Activated T-helper 2 cell treated with anti-CD3 and anti-CD28 coated beads, Interferon-gamma antibody, Interleukin-2, Interleukin-4, amounts not matched to agents 10 μg/mL and 5 μg/mL and 100 μg/mL, durations not matched to agents 14 hours and 24 hours and 36 hours (primary cell): Measurements from ENCODE around the gene CDK13. TPM values are rescaled to one million over a fixed set of nuclear protein-coding genes. Genes with fewer than 3 reads are reported as not detected.
"Not testable (repeated sequence)": the region's sequence is repeated elsewhere in the genome, so short reads cannot be mapped to it uniquely, and the experiment has no call there.

Experiments used
- DNase-seq: peaks from one replicate; pipeline ENCODE4 v3.0.0; 2021; ENCODE audit warnings: low spot score
- H3K27ac Mint-ChIP-seq: one replicate; pipeline ENCODE4 v1.8.0; 2021; ENCODE audit warnings: mixed read lengths
- H3K27me3 Mint-ChIP-seq: one replicate; pipeline ENCODE4 v1.8.0; 2021; ENCODE audit warnings: low read depth, mixed read lengths
- H3K36me3 Mint-ChIP-seq: one replicate; pipeline ENCODE4 v1.8.0; 2021; ENCODE audit warnings: low read depth, mixed read lengths
- H3K4me1 Mint-ChIP-seq: one replicate; pipeline ENCODE4 v1.8.0; 2021; ENCODE audit warnings: low read depth, mixed read lengths
- H3K4me3 Mint-ChIP-seq: one replicate; pipeline ENCODE4 v1.8.0; 2021; ENCODE audit warnings: low read depth, mild to moderate bottlenecking, moderate library complexity, mixed read lengths
- H3K9me3 Mint-ChIP-seq: one replicate; pipeline ENCODE4 v1.8.0; 2021; ENCODE audit warnings: mixed read lengths
- intact Hi-C: fragments of 100-400 bp; cut with micrococcal nuclease; formaldehyde crosslinking; loops from one replicate; pipeline ENCODE4 v1.15.1; 2023
- total RNA-seq: library from RNA; stranded (reverse); gene quantifications from 2 replicates; pipeline ENCODE4 v1.2.3, GENCODE V29; 2022

CDK13 gene
- total RNA-seq, 1 donor from 2014 or later, result 45.5 TPM

DNA sequence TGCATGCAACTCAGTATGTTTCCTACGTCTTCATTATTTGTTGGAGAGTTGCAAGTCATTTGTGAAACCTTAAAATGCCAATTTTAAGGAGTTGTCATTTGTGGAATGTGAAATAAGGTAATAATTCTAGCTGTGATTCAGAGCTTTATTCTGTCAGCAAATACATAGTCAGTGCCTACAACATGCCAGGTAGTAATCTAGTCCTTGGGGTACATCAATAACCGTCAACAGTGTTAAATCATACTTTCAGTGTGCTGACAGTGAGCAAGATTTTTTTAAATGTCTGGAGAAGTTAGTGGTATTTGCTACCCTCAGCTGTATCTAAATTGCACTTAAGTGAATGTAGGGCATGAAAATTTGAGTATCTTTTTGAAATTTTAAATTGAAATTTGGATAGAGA, 147.7 kb downstream of the CDK13 start:
- DNase-seq, result no peak
- Mint-ChIP-seq H3K4me1 (peaks cover 2% of the 10 kb centered on the region), H3K36me3 (peaks cover 31% of the 10 kb centered on the region), H3K27ac (no peak overlapping the region), H3K4me3 (no peak overlapping the region), H3K27me3 (no peaks in the 10 kb centered on the region), H3K9me3 (no peaks in the 10 kb centered on the region)
- intact Hi-C loops, result no loop called here

DNA sequence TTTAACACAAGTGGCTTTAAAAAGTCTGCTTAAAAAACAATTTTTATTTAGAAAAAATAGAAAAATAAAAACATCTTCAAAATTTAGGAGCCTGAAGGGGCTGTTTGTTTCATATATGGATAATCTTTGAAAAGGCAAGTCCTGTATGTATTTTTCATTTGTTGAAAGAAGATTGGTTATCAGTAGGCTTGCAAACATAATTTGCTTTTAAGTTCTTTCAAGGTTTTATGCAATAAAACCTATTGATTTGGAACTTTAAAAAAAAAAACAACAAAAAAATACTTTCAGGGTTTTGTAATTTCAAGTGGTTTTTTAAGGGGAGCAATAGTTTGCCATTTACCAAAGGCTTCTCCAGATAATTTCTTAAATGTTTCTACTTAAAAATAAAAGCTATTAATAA, 148.8 kb downstream of the CDK13 start:
- Mint-ChIP-seq H3K27me3 (no peaks in the 10 kb centered on the region), H3K4me3 (no peak overlapping the region), H3K9me3 (no peaks in the 10 kb centered on the region), H3K27ac (no peak overlapping the region), H3K4me1 (peaks cover 2% of the 10 kb centered on the region), H3K36me3 (peaks cover 25% of the 10 kb centered on the region)
- intact Hi-C loops, result no loop called here
- no peak for DNase-seq

DNA sequence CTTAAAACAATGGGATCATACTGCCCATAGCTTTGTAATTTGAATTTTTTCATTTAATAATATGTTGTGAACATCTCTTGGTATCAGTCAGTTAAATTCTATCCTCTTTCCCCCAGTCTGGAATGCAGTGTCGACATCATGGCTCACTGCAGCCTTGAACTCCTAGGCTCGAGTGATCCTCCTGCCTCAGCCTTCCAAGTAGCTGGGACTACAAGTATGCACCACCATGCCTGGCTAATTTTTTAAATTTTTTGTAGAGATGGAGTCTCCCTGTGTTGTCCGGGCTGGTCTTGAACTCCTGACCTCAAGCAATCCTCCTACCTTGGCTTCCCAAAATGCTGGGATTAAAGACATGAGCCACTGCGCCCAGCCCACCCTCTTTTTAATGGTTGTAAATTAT, 149.8 kb downstream of the CDK13 start:
- intact Hi-C loops, result no loop called here
- H3K4me1 Mint-ChIP-seq, result peaks cover 2% of the 10 kb centered on the region
- H3K9me3 Mint-ChIP-seq, result no peaks in the 10 kb centered on the region
- no peak overlapping the region for H3K4me3 Mint-ChIP-seq
- H3K27me3 Mint-ChIP-seq, result no peaks in the 10 kb centered on the region
- no peak for DNase-seq
- H3K36me3 Mint-ChIP-seq, result peaks cover 15% of the 10 kb centered on the region
- H3K27ac Mint-ChIP-seq, result no peak overlapping the region

DNA sequence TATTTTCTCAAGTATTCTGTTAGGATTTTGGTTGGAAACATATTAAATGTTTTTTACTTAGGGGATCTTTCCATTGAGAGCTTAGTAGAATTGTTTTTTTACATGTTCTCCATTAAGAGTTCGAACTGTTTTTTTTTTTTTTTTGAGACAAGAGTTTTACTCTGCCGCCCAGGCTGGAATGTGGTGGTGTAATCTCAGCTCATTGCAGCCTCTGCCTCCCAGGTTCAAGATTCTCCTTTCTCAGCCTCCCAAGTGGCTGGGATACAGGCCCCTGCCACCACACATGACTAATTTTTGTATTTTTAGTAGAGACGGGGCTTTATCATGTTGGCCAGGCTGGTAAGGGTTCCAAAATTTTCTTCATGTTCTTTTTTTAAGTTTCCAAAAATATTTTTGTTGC, 151.1 kb downstream of the CDK13 start:
- no peaks in the 10 kb centered on the region for H3K9me3 Mint-ChIP-seq
- H3K36me3 Mint-ChIP-seq, result peaks cover 6% of the 10 kb centered on the region
- no peak overlapping the region for H3K27ac Mint-ChIP-seq
- no peak for DNase-seq
- peaks cover under 1% of the 10 kb centered on the region for H3K4me1 Mint-ChIP-seq
- H3K4me3 Mint-ChIP-seq, result no peak overlapping the region
- H3K27me3 Mint-ChIP-seq, result no peaks in the 10 kb centered on the region
- intact Hi-C loops, result no loop called here

DNA sequence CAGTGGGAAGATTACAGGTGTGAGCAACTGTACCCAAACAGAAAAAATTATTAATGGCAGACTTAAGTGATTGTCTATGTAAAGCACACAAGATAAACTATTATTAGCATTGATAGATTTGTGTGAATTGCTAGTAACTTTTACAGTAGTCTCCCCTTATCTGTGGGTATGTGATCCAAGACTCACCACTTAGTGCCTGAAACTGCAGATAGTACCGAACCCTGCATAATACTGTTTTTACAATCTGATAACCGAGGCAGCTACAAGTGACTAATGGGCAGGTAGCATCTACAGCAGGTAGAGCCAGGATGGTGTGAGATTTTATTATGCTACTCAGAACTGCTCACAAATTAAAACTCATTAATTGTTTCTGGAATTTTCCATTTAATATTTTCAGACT, 152.8 kb downstream of the CDK13 start:
- Mint-ChIP-seq H3K36me3 (peaks cover under 1% of the 10 kb centered on the region), H3K27me3 (no peaks in the 10 kb centered on the region), H3K9me3 (no peaks in the 10 kb centered on the region), H3K4me1 (no peaks in the 10 kb centered on the region), H3K4me3 (no peak overlapping the region), H3K27ac (no peak overlapping the region)
- DNase-seq, result no peak
- intact Hi-C loops, result no loop called here

DNA sequence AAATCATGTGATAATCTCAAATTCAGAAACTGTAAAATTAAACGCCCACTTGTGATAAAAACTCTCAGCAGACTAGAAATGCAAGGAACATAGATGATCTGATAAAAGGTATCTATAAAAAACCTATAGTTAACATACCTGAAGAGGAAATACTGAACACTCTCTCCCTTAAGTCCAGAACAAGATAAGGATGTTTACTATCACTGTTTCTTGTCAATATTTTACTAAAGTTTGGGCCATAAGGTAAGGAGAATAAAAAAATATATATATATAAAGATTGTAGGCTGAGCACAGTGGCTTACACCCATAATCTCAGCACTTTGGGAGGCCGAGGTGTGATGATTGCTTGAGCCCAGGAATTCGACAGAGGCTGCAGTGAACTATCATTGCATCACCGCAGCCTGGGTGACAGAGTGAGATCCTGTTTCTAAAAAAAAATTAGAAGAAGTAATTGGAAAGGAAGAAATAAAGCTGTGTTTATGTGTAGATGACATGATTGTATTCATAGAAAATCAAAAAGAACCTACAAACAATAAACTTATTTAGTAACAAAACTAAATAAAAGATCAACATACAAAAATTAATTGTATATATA, 155.9 kb downstream of the CDK13 start:
- no peak overlapping the region for H3K27ac Mint-ChIP-seq
- no peaks in the 10 kb centered on the region for H3K36me3 Mint-ChIP-seq
- no peaks in the 10 kb centered on the region for H3K27me3 Mint-ChIP-seq
- DNase-seq, result no peak
- intact Hi-C loops, result no loop called here
- H3K4me3 Mint-ChIP-seq, result no peak overlapping the region
- no peaks in the 10 kb centered on the region for H3K4me1 Mint-ChIP-seq
- H3K9me3 Mint-ChIP-seq, result no peaks in the 10 kb centered on the region

DNA sequence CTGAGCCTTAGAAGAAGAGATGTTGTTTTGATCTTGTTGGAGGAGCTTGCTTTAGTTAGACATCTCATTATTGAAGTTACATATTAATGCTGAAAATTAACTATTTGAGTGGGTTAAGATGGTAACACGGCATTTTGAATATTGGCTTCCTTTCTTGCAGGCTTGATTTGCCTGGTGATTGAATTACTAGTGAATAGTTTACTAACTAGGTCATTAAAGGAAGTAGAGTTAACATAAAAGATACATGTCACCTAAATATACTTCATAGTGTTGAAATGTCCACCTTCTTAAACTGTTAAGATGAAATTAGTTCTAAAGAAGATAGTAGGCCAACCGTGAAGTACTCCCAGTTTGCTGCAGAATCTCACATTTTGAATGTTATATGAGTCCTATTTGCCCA, 165.9 kb downstream of the CDK13 start:
- Mint-ChIP-seq H3K9me3 (no peaks in the 10 kb centered on the region), H3K4me1 (no peaks in the 10 kb centered on the region), H3K4me3 (no peak overlapping the region), H3K27me3 (no peaks in the 10 kb centered on the region), H3K36me3 (no peaks in the 10 kb centered on the region), H3K27ac (no peak overlapping the region)
- DNase-seq, result no peak
- intact Hi-C loops, result no loop called here

DNA sequence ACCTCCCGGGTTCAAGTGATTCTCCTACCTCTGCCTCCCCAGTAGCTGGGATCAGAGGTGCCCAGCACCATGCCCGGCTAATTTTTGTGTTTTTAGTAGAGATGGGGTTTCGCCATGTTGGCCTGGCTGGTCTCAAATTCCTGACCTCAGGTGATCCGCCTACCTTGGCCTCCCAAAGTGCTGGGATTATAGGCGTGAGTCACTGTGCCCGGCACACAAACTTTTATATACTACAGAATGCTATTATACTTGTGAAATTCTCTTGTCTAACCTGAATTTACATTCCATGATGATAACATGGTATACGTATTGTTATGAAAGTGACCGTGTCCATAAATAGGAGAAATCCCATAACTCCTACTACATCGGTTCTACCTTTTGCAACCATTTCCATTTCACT, 167.1 kb downstream of the CDK13 start:
- H3K9me3 Mint-ChIP-seq, DNase-seq, intact Hi-C loops, H3K27ac Mint-ChIP-seq, H3K36me3 Mint-ChIP-seq, H3K4me3 Mint-ChIP-seq, H3K4me1 Mint-ChIP-seq, H3K27me3 Mint-ChIP-seq: not testable (repeated sequence)

DNA sequence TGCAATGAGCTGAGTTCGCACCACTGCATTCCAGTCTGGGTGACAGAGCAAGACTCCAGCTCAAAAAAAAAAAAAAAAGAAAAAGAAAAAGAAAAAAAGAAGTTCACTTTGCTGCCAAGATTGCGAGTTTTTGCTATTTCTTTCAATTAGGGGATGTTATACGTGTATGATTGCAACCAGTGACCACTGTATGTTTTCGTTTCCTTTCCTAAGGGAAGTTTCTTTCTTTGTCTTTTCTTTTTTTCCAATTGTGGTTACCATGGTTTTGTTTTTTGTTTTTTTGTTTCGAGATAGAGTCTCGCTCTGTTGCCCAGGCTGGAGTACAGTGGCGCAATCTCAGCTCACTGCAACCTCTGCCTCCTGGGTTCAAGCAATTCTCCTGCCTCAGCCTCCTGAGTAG, 168.1 kb downstream of the CDK13 start:
- H3K27me3 Mint-ChIP-seq, H3K36me3 Mint-ChIP-seq, intact Hi-C loops, H3K9me3 Mint-ChIP-seq, H3K27ac Mint-ChIP-seq, H3K4me1 Mint-ChIP-seq, H3K4me3 Mint-ChIP-seq, DNase-seq: not testable (repeated sequence)

DNA sequence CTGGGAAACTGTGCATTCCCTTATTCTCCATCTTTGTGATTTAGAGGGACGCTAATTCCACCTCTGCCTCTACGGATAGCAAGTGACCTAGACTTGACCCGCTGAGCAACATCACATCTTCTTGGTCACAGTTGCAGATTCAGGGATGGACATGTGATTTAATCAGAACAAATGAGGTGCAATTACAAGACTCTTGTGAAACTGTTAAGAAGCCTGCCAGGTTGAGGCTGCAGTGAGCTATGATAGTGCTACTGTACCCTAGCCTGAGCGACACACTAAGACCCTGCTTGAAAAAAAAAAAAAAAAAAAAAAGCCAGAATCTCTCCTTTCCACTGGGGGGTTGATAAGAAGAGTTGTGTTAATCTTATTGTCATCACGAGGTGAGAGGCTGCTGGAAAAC, 170.0 kb downstream of the CDK13 start:
- Mint-ChIP-seq H3K4me3 (no peak overlapping the region), H3K4me1 (no peaks in the 10 kb centered on the region), H3K27ac (no peak overlapping the region), H3K36me3 (peaks cover 4% of the 10 kb centered on the region), H3K27me3 (no peaks in the 10 kb centered on the region), H3K9me3 (no peaks in the 10 kb centered on the region)
- intact Hi-C loops, result no loop called here
- DNase-seq, result no peak

DNA sequence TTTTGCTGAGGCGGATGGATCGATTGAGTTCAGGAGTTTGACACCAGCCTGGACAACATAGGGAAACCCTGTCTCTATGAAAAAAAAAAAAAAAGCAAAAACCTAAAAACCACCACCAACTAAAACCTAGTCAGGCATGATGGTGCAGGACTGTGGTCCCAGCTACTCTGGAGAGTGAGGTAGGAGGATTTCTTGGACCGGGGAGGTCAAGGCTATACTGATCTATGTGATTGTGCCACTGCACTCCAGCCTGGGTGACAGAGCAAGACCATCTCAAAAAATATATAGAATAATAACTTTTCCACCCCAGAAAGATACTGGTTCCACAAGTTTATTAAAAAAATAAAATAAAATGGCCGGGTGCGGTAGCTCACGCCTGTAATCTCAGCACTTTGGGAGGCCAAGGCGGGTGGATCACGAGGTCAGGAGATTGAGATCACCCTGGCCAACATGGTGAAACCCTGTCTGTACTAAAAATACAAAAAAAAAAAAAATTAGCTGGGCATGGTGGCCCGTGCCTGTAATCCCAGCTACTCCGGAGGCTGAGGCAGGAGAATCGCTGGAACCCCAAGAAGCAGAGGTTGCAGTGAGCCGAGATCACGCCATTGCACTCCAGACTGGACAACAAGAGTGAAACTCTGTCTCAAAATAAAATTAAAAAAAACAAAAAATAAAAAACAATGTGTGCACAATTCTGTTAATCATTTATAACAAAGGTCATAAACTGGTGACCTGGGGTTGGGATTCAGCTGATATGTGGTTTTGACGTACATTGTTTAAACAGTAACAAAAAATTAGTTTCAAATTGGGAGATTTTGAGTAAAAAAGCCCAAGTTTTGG, 172.3 kb downstream of the CDK13 start:
- H3K36me3 Mint-ChIP-seq, intact Hi-C loops, H3K9me3 Mint-ChIP-seq, H3K27me3 Mint-ChIP-seq, H3K27ac Mint-ChIP-seq, DNase-seq, H3K4me1 Mint-ChIP-seq, H3K4me3 Mint-ChIP-seq: not testable (repeated sequence)

DNA sequence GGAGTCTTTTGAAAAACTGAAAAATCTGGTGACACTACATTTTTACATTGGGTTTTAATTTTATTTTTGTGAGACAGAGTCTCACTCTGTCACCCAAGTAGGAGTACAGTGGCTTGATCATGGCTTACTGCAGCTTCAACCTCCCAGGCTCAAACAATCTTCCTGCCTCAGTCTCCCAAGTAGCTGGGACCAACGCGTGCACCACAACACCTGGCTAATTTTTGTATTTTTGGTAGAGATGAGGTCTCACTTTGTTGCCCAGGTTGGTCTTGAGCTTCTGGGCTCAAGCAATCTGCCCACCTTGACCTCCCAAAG, 172.8 kb downstream of the CDK13 start:
- Mint-ChIP-seq H3K9me3 (no peaks in the 10 kb centered on the region), H3K27me3 (no peaks in the 10 kb centered on the region), H3K4me3 (no peak overlapping the region), H3K27ac (no peak overlapping the region), H3K36me3 (peaks cover 6% of the 10 kb centered on the region), H3K4me1 (no peaks in the 10 kb centered on the region)
- DNase-seq, result no peak
- intact Hi-C loops, result no loop called here

DNA sequence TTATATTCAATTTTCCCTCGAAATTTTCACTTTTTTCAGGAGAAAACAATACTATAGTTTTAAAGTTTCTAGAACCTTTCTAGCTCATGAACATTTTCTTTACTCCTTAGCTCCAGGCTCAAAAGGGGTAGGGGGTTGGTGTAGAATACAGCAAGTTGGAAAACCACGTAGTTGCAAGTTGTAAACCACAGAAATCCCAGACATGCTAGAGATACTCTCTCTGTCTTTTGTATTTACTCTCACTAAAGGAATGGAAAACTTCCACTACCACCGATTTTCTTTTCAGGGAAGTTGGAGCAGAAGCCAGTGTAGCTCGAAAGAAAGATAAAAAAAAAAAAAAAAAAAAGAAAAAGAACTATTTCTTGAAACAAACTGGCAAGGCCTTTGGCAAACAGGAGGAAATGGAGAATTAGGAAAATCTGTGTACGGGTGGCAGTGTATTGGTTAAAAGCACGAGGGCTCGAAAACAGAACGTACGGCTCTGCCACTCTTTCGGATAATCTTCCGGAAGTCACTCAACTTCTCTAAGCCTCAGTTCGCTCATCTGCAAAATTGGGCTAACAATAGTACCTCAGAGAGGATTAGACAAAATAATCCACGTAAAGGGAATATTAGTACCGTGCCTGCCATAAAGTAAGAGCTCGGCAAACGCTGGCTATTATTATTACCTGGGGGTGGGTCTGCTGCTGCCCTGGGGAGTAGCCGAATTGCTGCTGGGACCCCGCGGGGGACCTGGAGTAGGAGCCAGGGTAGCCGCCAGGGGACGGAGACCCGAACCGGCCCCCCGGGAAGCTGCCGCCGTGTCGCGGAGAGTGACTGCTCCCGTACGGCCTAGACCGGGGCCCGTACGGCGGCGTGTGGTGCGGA, 183.7 kb downstream of the CDK13 start:
- Mint-ChIP-seq H3K36me3 (peaks cover 14% of the 10 kb centered on the region), H3K27ac (peak overlapping the region; percentile 78), H3K27me3 (peaks cover 15% of the 10 kb centered on the region), H3K4me3 (peak overlapping the region; percentile 93), H3K9me3 (no peaks in the 10 kb centered on the region), H3K4me1 (peaks cover 19% of the 10 kb centered on the region)
- no peak for DNase-seq
- intact Hi-C loops, result loop anchor here (1.0 to 10.0 kb wide), 6 partner anchors 184 to 1229 kb away; partner anchors contain the start of genes RALA, VPS41 and YAE1
